ENCODE results near the gene ACOT11.

DNA sequence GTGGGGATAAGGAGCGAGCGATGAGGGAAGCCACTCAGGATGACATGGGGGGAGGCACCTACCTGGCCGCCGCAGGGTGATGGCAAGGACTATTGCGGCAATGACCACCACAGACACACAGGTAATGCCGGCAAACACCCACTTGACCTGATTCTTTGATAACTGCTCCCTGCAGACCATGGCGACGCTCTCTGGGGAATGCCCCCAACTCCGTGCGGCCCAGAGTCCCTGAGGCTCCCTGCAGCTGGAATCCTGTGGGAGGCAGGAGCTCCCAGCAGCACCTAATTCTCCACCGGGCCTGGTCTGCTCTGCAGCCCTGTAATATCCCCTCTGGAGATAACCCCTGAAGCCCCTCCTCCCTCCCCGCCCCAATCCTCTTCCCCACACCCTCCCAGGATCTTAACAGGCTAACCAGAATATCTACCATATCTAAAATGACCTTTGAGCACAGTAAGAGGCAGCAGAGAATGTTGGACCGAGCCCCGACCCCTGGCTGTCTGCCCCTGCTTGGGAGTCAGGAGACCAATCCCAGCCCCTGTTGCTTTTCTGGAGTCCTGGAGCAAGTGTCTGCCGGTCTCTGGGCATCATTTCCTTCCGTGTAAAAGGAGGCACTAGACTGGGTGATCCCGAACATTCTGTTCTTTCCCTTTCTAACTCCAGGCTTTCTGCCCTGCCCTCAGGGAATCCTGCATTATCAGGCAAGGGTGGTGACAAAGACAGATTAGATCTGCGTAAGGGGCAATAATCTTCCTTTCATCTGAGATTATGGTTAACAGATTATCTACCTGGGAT lies 75.4 kb downstream of the ACOT11 start, which contains the start of gene FAM151A:
- TF ChIP-seq, protein P1, sequence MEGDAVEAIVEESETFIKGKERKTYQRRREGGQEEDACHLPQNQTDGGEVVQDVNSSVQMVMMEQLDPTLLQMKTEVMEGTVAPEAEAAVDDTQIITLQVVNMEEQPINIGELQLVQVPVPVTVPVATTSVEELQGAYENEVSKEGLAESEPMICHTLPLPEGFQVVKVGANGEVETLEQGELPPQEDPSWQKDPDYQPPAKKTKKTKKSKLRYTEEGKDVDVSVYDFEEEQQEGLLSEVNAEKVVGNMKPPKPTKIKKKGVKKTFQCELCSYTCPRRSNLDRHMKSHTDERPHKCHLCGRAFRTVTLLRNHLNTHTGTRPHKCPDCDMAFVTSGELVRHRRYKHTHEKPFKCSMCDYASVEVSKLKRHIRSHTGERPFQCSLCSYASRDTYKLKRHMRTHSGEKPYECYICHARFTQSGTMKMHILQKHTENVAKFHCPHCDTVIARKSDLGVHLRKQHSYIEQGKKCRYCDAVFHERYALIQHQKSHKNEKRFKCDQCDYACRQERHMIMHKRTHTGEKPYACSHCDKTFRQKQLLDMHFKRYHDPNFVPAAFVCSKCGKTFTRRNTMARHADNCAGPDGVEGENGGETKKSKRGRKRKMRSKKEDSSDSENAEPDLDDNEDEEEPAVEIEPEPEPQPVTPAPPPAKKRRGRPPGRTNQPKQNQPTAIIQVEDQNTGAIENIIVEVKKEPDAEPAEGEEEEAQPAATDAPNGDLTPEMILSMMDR (IDR thresholded peaks at IDR 0.05): no peak
- TF ChIP-seq, protein P2, sequence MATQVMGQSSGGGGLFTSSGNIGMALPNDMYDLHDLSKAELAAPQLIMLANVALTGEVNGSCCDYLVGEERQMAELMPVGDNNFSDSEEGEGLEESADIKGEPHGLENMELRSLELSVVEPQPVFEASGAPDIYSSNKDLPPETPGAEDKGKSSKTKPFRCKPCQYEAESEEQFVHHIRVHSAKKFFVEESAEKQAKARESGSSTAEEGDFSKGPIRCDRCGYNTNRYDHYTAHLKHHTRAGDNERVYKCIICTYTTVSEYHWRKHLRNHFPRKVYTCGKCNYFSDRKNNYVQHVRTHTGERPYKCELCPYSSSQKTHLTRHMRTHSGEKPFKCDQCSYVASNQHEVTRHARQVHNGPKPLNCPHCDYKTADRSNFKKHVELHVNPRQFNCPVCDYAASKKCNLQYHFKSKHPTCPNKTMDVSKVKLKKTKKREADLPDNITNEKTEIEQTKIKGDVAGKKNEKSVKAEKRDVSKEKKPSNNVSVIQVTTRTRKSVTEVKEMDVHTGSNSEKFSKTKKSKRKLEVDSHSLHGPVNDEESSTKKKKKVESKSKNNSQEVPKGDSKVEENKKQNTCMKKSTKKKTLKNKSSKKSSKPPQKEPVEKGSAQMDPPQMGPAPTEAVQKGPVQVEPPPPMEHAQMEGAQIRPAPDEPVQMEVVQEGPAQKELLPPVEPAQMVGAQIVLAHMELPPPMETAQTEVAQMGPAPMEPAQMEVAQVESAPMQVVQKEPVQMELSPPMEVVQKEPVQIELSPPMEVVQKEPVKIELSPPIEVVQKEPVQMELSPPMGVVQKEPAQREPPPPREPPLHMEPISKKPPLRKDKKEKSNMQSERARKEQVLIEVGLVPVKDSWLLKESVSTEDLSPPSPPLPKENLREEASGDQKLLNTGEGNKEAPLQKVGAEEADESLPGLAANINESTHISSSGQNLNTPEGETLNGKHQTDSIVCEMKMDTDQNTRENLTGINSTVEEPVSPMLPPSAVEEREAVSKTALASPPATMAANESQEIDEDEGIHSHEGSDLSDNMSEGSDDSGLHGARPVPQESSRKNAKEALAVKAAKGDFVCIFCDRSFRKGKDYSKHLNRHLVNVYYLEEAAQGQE (IDR thresholded peaks at IDR 0.05; ENCODE audit: insufficient read depth in 1 of 2, low read depth in 2 of 2, low read length in 1 of 2): no peak
- no peak for TF ChIP-seq POLR2AphosphoS5 (IDR thresholded peaks at IDR 0.05; ENCODE audit: low read depth, low read length)
